OCI-LY1 (cell line): ENCODE measurements around the gene DIP2B.

Source experiments
- H2AFZ ChIP-seq: fragments of 200-600 bp; sonication (generic), shearing (Covaris generic); 2 replicates; pipeline ENCODE4 v1.6.0; 2014; ENCODE audit warnings: antibody characterized with exemption, mild to moderate bottlenecking, low read length
- H3F3A ChIP-seq: fragments of 200-600 bp; sonication (generic), shearing (Covaris generic); 2 replicates; pipeline ENCODE4 v1.6.0; 2014; ENCODE audit warnings: mild to moderate bottlenecking, antibody characterized with exemption, low read length, moderate library complexity; ENCODE audit not compliant: insufficient read depth
- H3K27ac ChIP-seq: fragments of 200-600 bp; sonication (generic); 2 replicates; pipeline ENCODE4 v1.5.1; 2014; ENCODE audit warnings: low read length, mixed run types, mild to moderate bottlenecking, low read depth; ENCODE audit not compliant: poor library complexity, severe bottlenecking
- H3K27me3 ChIP-seq: fragments of 200-600 bp; sonication (generic); 2 replicates; pipeline ENCODE4 v1.6.0; 2014; ENCODE audit warnings: antibody characterized with exemption, mild to moderate bottlenecking, low read length, moderate library complexity; ENCODE audit not compliant: insufficient read depth
- H3K36me3 ChIP-seq: fragments of 200-600 bp; sonication (generic); 2 replicates; pipeline ENCODE4 v1.6.1; 2014; ENCODE audit warnings: mild to moderate bottlenecking, antibody characterized with exemption, low read length, moderate library complexity, mixed read lengths; ENCODE audit not compliant: insufficient read depth
- H3K4me1 ChIP-seq: fragments of 200-600 bp; sonication (generic); 2 replicates; pipeline ENCODE4 v1.5.1; 2014; ENCODE audit warnings: mild to moderate bottlenecking, low read length, moderate library complexity; ENCODE audit not compliant: insufficient read depth, severe bottlenecking
- H3K4me2 ChIP-seq: fragments of 200-600 bp; sonication (generic), shearing (Covaris generic); 2 replicates; pipeline ENCODE4 v1.6.1; 2014; ENCODE audit warnings: low read length
- H3K4me3 ChIP-seq: fragments of 200-600 bp; sonication (generic); 2 replicates; pipeline ENCODE4 v1.5.1; 2014; ENCODE audit warnings: low read length, low read depth, mild to moderate bottlenecking, mixed read lengths; ENCODE audit not compliant: poor library complexity, severe bottlenecking
- H3K79me2 ChIP-seq: fragments of 200-600 bp; shearing (Covaris generic); 2 replicates; pipeline ENCODE4 v1.6.1; 2016; ENCODE audit warnings: mixed run types, low read length, mixed read lengths; ENCODE audit not compliant: insufficient read depth
- H3K9ac ChIP-seq: fragments of 200-600 bp; sonication (generic), shearing (Covaris generic); 2 replicates; pipeline ENCODE4 v1.6.1; 2014; ENCODE audit warnings: mild to moderate bottlenecking, low read length, mixed read lengths
- H3K9me2 ChIP-seq: fragments of 200-600 bp; sonication (generic), shearing (Covaris generic); 2 replicates; pipeline ENCODE4 v1.6.1; 2014; ENCODE audit warnings: low read depth, mild to moderate bottlenecking, low read length, mixed read lengths
- H3K9me3 ChIP-seq: fragments of 200-600 bp; shearing (Covaris generic); 2 replicates; pipeline ENCODE4 v1.6.1; 2014; ENCODE audit warnings: low read length, mixed read lengths
- H4K20me1 ChIP-seq: fragments of 200-600 bp; sonication (generic), shearing (Covaris generic); 2 replicates; pipeline ENCODE4 v1.6.0; 2016; ENCODE audit warnings: mild to moderate bottlenecking, low read length; ENCODE audit not compliant: insufficient read depth
- EZH2 ChIP-seq: fragments of 200-600 bp; sonication (generic), shearing (Covaris generic); IDR thresholded peaks from 2 replicates; pipeline ENCODE4 v1.8.0; 2017; ENCODE audit warnings: borderline replicate concordance, mixed run types, mild to moderate bottlenecking, antibody characterized with exemption, low read length, moderate library complexity, mixed read lengths
- TF ChIP-seq, protein P1 (sequence below): fragments of 200-600 bp; sonication (generic), shearing (Covaris generic); IDR thresholded peaks from 2 replicates; pipeline ENCODE4 v1.5.1; 2017; ENCODE audit warnings: mild to moderate bottlenecking, antibody characterized with exemption, low read length, moderate library complexity, mixed read lengths

Gene DIP2B

DNA sequence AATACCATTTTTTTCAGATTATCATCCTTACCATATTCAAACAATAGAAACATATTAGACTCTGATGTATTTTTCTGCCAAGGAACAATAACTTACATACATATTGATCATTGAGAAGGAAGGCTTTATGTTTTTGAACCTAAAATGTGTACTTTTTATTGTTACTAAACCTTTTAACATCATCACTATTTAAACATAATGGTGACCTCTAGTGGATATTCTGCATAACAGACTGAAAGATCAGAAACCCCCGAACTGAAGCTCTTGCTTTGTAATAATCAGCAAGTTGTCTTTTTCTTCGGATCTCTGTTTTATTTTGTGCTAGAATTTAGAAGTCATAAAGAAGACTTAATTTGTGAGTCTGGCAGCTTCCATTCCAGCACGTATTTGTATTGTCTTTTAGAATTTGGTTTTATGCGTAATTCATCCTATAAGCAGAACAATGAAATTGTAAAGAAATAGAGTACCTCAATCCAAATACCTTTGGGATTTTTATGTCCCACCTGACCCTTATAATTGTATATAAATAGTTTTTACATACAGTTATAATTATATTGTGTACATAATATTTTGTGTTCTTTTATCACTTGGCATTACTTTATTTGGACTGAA, 133.2 kb downstream of the DIP2B start:
- Histone ChIP-seq H3K9ac (no peak overlapping the region), H3K27ac (no peak overlapping the region), H3K27me3 (no peaks in the 10 kb centered on the region), H3F3A (no peaks in the 10 kb centered on the region), H3K9me3 (no peaks in the 10 kb centered on the region), H3K4me1 (peaks cover 12% of the 10 kb centered on the region), H3K79me2 (no peaks in the 10 kb centered on the region), H3K36me3 (no peaks in the 10 kb centered on the region), H3K9me2 (no peaks in the 10 kb centered on the region), H4K20me1 (0 out of 2 replicates have a peak, but pooled peaks cover 2% of the 10 kb centered on the region), H3K4me2 (no peak overlapping the region), H3K4me3 (no peak overlapping the region), H2AFZ (no peak overlapping the region)
- TF ChIP-seq, protein P1, sequence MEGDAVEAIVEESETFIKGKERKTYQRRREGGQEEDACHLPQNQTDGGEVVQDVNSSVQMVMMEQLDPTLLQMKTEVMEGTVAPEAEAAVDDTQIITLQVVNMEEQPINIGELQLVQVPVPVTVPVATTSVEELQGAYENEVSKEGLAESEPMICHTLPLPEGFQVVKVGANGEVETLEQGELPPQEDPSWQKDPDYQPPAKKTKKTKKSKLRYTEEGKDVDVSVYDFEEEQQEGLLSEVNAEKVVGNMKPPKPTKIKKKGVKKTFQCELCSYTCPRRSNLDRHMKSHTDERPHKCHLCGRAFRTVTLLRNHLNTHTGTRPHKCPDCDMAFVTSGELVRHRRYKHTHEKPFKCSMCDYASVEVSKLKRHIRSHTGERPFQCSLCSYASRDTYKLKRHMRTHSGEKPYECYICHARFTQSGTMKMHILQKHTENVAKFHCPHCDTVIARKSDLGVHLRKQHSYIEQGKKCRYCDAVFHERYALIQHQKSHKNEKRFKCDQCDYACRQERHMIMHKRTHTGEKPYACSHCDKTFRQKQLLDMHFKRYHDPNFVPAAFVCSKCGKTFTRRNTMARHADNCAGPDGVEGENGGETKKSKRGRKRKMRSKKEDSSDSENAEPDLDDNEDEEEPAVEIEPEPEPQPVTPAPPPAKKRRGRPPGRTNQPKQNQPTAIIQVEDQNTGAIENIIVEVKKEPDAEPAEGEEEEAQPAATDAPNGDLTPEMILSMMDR: peak; percentile 79
- no peak for TF ChIP-seq EZH2

DNA sequence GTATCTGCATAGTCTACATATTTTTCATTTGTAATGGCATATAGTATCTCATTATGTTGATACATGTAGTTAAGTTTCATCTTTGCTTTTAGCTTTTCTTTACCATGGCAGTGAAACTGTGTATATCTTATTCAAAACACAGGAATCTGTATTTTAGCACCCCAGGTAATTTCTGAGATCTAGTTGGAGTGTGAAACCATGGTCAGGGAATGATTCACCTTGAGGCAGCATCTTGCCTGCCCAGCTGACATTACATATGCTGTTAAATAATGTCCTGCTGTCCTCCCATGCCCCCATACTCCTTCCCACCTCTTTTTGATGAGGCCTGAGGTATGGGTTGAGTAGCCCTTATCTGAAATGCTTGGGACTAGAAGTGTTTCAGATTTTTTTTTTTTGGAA, 133.7 kb downstream of the DIP2B start:
- Histone ChIP-seq H3K4me1 (peaks cover 12% of the 10 kb centered on the region), H3K27me3 (no peaks in the 10 kb centered on the region), H3K9me2 (no peaks in the 10 kb centered on the region), H3K27ac (no peak overlapping the region), H4K20me1 (0 out of 2 replicates have a peak, but pooled peaks cover 2% of the 10 kb centered on the region), H3F3A (no peaks in the 10 kb centered on the region), H3K4me3 (no peak overlapping the region), H3K9ac (no peak overlapping the region), H3K4me2 (no peak overlapping the region), H3K36me3 (no peaks in the 10 kb centered on the region), H3K79me2 (no peaks in the 10 kb centered on the region), H2AFZ (no peak overlapping the region), H3K9me3 (no peaks in the 10 kb centered on the region)
- no peak for TF ChIP-seq EZH2
- TF ChIP-seq, protein P1: no peak

DNA sequence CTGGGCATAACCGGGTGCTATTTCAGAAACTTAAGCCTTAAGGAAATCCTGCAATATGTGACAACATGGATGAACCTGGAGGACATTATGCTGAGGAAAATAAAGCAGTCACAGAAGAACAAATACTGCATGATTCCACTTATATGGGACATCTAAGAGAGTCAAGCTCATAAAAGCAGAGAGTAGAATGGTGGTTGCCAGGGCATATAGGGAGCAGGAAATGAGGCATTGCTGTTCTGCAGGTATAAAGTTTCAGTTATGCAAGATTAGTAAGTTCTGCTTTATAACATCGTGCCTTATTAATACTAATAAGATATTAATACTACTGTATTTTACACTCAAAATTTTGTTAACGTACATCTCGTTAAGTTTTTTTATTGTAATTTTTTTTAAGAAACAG, 134.9 kb downstream of the DIP2B start:
- Histone ChIP-seq H3K36me3 (no peaks in the 10 kb centered on the region), H3K9me3 (no peaks in the 10 kb centered on the region), H3K9me2 (no peaks in the 10 kb centered on the region), H3K79me2 (no peaks in the 10 kb centered on the region), H3K4me3 (no peak overlapping the region), H3F3A (no peaks in the 10 kb centered on the region), H2AFZ (no peak overlapping the region), H3K9ac (no peak overlapping the region), H3K27ac (no peak overlapping the region), H3K27me3 (no peaks in the 10 kb centered on the region), H4K20me1 (0 out of 2 replicates have a peak, but pooled peaks cover 2% of the 10 kb centered on the region), H3K4me2 (no peak overlapping the region), H3K4me1 (peaks cover 12% of the 10 kb centered on the region)
- TF ChIP-seq, protein P1: no peak
- no peak for TF ChIP-seq EZH2
